GM12878 (cell line): ENCODE data around the gene PTPRN2. TPM values are rescaled to one million over a fixed set of nuclear protein-coding genes. Genes with fewer than 3 reads are reported as not detected.

Experiments
- ATAC-seq: fragments of 200-7000 bp; cut with Tn5 transposase; 3 replicates; pipeline ENCODE4 v1.9.1; 2020; ENCODE audit warnings: mild to moderate bottlenecking, moderate library complexity
- BruUV-seq: library from RNA; stranded (reverse); fragments of 400-500 nt; replicated peaks from 2 replicates; lab custom pipeline; 2021; lab: Mats Ljungman, UMichigan
- CTCF ChIA-PET: fragments of 300-600 bp; sonication (Branson Sonifier 250); formaldehyde crosslinking; extraction: SDS; loops from one replicate; lab custom pipeline; 2021; ENCODE audit warnings: inconsistent platforms; lab: Yijun Ruan, JAX
- POLR2A ChIA-PET: fragments of 350-600 bp; formaldehyde crosslinking; extraction: SDS; loops from one replicate; lab custom pipeline; 2021; ENCODE audit warnings: inconsistent platforms; lab: Charles Lee
- RAD21 ChIA-PET: fragments of 300-600 bp; sonication (Branson Sonifier 250); formaldehyde crosslinking; loops from one replicate; lab custom pipeline; 2023; ENCODE audit warnings: antibody characterized with exemption; ENCODE audit not compliant: unreplicated experiment; lab: Charles Lee
- SMC1A ChIA-PET: fragments of 300-600 bp; sonication (Branson Sonifier 250); formaldehyde crosslinking; loops from one replicate; lab custom pipeline; 2023; ENCODE audit not compliant: unreplicated experiment, uncharacterized antibody; lab: Charles Lee
- DNase-seq: peaks from one replicate; pipeline ENCODE4 v3.0.0-alpha.2; 2011; ENCODE audit warnings: low read depth, low spot score
- FAIRE-seq: peaks from 3 replicates; lab custom pipeline; 2011; peaks lifted over from hg19 to GRCh38; lab: Jason Lieb, UNC
- H2AFZ ChIP-seq: 2 replicates; pipeline ENCODE4 v1.6.0; 2011; ENCODE audit warnings: low read depth, low read length, control low read depth; ENCODE audit not compliant: control insufficient read depth
- H3K27ac ChIP-seq: 2 replicates; pipeline ENCODE4 v1.5.1; 2011; ENCODE audit warnings: control low read depth; ENCODE audit not compliant: control insufficient read depth, insufficient read depth
- H3K27me3 ChIP-seq, 2 experiments: replicated peaks in 1 of 2; 2 replicates each; pipeline versions ENCODE4 v1.6.0 to v1.6.1; 2011; ENCODE audit warnings: low read length in 1 of 2; ENCODE audit not compliant: control insufficient read depth in 2 of 2, insufficient read depth in 2 of 2
- H3K36me3 ChIP-seq, 2 experiments: 2 replicates each; pipeline ENCODE4 v1.5.1; 2011; ENCODE audit warnings: low read length in 1 of 2; ENCODE audit not compliant: control insufficient read depth in 2 of 2, insufficient read depth in 2 of 2
- H3K4me1 ChIP-seq: 2 replicates; pipeline ENCODE4 v1.6.1; 2011; ENCODE audit warnings: mild to moderate bottlenecking, low read length, moderate library complexity, mixed read lengths; ENCODE audit not compliant: control insufficient read depth, insufficient read depth
- H3K4me2 ChIP-seq: 2 replicates; pipeline ENCODE4 v1.6.0; 2011; ENCODE audit warnings: control low read depth; ENCODE audit not compliant: control insufficient read depth, insufficient read depth
- H3K4me3 ChIP-seq: fragments of 200-600 bp; sonication (generic); 2 replicates; pipeline ENCODE4 v1.5.1; 2016
- H3K79me2 ChIP-seq: 2 replicates; pipeline ENCODE4 v1.6.0; 2011; ENCODE audit warnings: low read length; ENCODE audit not compliant: control insufficient read depth, insufficient read depth
- H3K9ac ChIP-seq: 2 replicates; pipeline ENCODE4 v1.8.0; 2011; ENCODE audit warnings: low read length, control low read depth, mixed read lengths; ENCODE audit not compliant: control insufficient read depth, insufficient read depth
- H3K9me3 ChIP-seq: replicated peaks from 3 replicates; pipeline ENCODE4 v1.5.1; 2011; ENCODE audit warnings: mild to moderate bottlenecking, low read length; ENCODE audit not compliant: control insufficient read depth, insufficient read depth
- H4K20me1 ChIP-seq: 2 replicates; pipeline ENCODE4 v1.6.0; 2011; ENCODE audit not compliant: control insufficient read depth, insufficient read depth
- ATF7 ChIP-seq: fragments of 450-650 bp; IDR thresholded peaks from 2 replicates; pipeline ENCODE4 v1.6.1; 2016; ENCODE audit warnings: low read depth, mild to moderate bottlenecking
- BCL3 ChIP-seq: IDR thresholded peaks from 2 replicates; pipeline ENCODE4 v1.6.1; 2011; ENCODE audit warnings: borderline replicate concordance, low read depth, mild to moderate bottlenecking, moderate library complexity, low read length; ENCODE audit not compliant: insufficient read depth, poor library complexity, severe bottlenecking
- CUX1 ChIP-seq: IDR thresholded peaks from 2 replicates; pipeline ENCODE4 v1.6.1; 2012; ENCODE audit warnings: improper control_type of control experiment, low read depth, low read length; ENCODE audit not compliant: insufficient replicate concordance
- HCFC1 ChIP-seq: fragments of 150-350 bp; IDR thresholded peaks from 2 replicates; pipeline ENCODE4 v1.6.1; 2014; ENCODE audit warnings: low read length
- KDM1A ChIP-seq: fragments of 200-600 bp; sonication (generic); IDR thresholded peaks from 2 replicates; pipeline ENCODE4 v1.6.1; 2016; ENCODE audit warnings: borderline replicate concordance
- KLF5 ChIP-seq: fragments of 450-650 bp; IDR thresholded peaks from 2 replicates; pipeline ENCODE4 v1.6.1; 2014; ENCODE audit warnings: mild to moderate bottlenecking; ENCODE audit not compliant: partially characterized antibody
- MEF2A ChIP-seq: IDR thresholded peaks from 2 replicates; pipeline ENCODE4 v1.6.1; 2011; ENCODE audit warnings: low read depth, mild to moderate bottlenecking, low read length, moderate library complexity; ENCODE audit not compliant: insufficient read depth
- NFYA ChIP-seq: IDR thresholded peaks from 2 replicates; pipeline ENCODE4 v1.6.1; 2011; ENCODE audit warnings: low read depth, mild to moderate bottlenecking, low read length, improper control_type of control experiment, borderline replicate concordance
- PBX3 ChIP-seq: IDR thresholded peaks from 2 replicates; pipeline ENCODE4 v1.6.1; 2011; ENCODE audit warnings: mild to moderate bottlenecking, low read depth, low read length, moderate library complexity; ENCODE audit not compliant: insufficient replicate concordance
- SIX5 ChIP-seq: IDR thresholded peaks from 2 replicates; pipeline ENCODE4 v1.6.1; 2011; ENCODE audit warnings: mild to moderate bottlenecking, low read depth, low read length, moderate library complexity; ENCODE audit not compliant: severe bottlenecking
- SMAD1 ChIP-seq: fragments of 450-650 bp; IDR thresholded peaks from 2 replicates; pipeline ENCODE4 v1.6.1; 2018; ENCODE audit warnings: mild to moderate bottlenecking, low read depth; ENCODE audit not compliant: partially characterized antibody
- SRF ChIP-seq, 2 experiments: IDR thresholded peaks; 2 replicates each; pipeline ENCODE4 v1.6.1; 2011; ENCODE audit warnings: low read depth in 2 of 2, low read length in 2 of 2, mild to moderate bottlenecking in 1 of 2, moderate library complexity in 1 of 2
- USF1 ChIP-seq: IDR thresholded peaks from 2 replicates; pipeline ENCODE4 v1.6.1; 2011; ENCODE audit warnings: borderline replicate concordance, low read depth, mild to moderate bottlenecking, moderate library complexity, mixed read lengths, low read length; ENCODE audit not compliant: insufficient read depth; ENCODE audit errors: extremely low read length
- YBX1 ChIP-seq: fragments of 450-650 bp; IDR thresholded peaks from 2 replicates; pipeline ENCODE4 v1.6.1; 2016; ENCODE audit warnings: antibody characterized with exemption
- YY1 ChIP-seq: IDR thresholded peaks from 2 replicates; pipeline ENCODE4 v1.6.1; 2011; ENCODE audit warnings: low read depth, mild to moderate bottlenecking, low read length
- WGBS: methylation state at CpG from one replicate; pipeline ENCODE4 v1.1.6; 2016; ENCODE audit warnings: low lambda C conversion rate; ENCODE audit not compliant: insufficient replicate concordance, insufficient coverage; ENCODE audit errors: missing lambda C conversion rate; 5-methylcytosine and 5-hydroxymethylcytosine counted together
- in situ Hi-C: fragments of 300-500 bp; cut with MboI; formaldehyde crosslinking; loops from 9 replicates; pipeline ENCODE4 v1.14.3; 2018; ENCODE audit warnings: mixed read lengths
- intact Hi-C: fragments of 100-400 bp; cut with micrococcal nuclease; formaldehyde crosslinking; loops from one replicate; pipeline ENCODE4 v1.14.2; 2022; ENCODE audit not compliant: unreplicated experiment
- polyA plus RNA-seq, 11 experiments: library from polyadenylated mRNA; depleted of rRNA in 4 of 11; unstranded in 6 of 11; stranded (reverse) in 5 of 11; fragments of >200 nt; fragmentation: Nextera tagmentation in 4 of 11; fragmentation: Illumina TruSeq in 1 of 11; extraction: Ambion mirVana in 4 of 11; extraction: Trizol in 1 of 11; gene quantifications; 1 replicate in 1 of 11; 2 replicates in 10 of 11; pipeline versions ENCODE4 v1.2.1 to v1.2.3, GENCODE V29; 2011 to 2016; ENCODE audit warnings: inconsistent platforms in 2 of 11, missing spikeins in 2 of 11, low read depth in 1 of 11
- total RNA-seq, 4 experiments: library from RNA; depleted of rRNA in 3 of 4; stranded (reverse); fragments of >200 nt in 3 of 4; fragmentation: Illumina TruSeq in 1 of 4; extraction: Trizol in 1 of 4; gene quantifications; 2 replicates each; pipeline versions ENCODE4 v1.2.1 to v1.2.3, GENCODE V29; 2013 to 2021

PTPRN2 gene
- total and polyA plus RNA-seq, 10 of the 15 experiments (the other 5 are each of a cell fraction or from before 2014, with no cell fraction given), result 5.4 TPM; not detected in 9

GRCh38 chr7:157904866-157905570 lies 682.6 kb downstream of the PTPRN2 start:
- Histone ChIP-seq H3K27ac (no peak overlapping the region), H3K4me1 (no peaks in the 10 kb centered on the region), H3K79me2 (no peaks in the 10 kb centered on the region), H4K20me1 (no peaks in the 10 kb centered on the region), H3K9ac (no peak overlapping the region), H3K4me2 (no peak overlapping the region), H3K27me3 (no peaks in the 10 kb centered on the region), H3K4me3 (no peak overlapping the region), H3K9me3 (no peaks in the 10 kb centered on the region; the same call in 2 of the 3 replicates), H3K36me3 (no peaks in the 10 kb centered on the region), H2AFZ (no peak overlapping the region)
- FAIRE-seq (no peak), DNase-seq (no peak), ATAC-seq (no peak)
- intact Hi-C loops, result no loop called here
- ChIA-PET RAD21 (no interaction called here), SMC1A (no interaction called here), CTCF (no interaction called here), POLR2A (no interaction called here)
- whole genome bisulfite sequencing, result 34% methylated on average over 17 of the region's 17 CpGs
- in situ Hi-C loops, result no loop called here
- no TSS peak for BruUV-seq
- TF ChIP-seq SIX5 (no peak), KLF5 (no peak), YY1 (no peak), CUX1 (no peak), MEF2A (no peak), HCFC1 (no peak), SMAD1 (no peak), NFYA (no peak), USF1 (no peak), PBX3 (no peak), ATF7 (no peak), YBX1 (no peak), SRF (IDR thresholded peaks at IDR 0.05; ENCODE audit: low read depth in 2 of 2, low read length in 2 of 2) (no peak), KDM1A (no peak), BCL3 (no peak)
